GM19025 (cell line): Measurements from ENCODE around the gene SETD5.

Experiments
- ATAC-seq: cut with Tn5 transposase; IDR thresholded peaks from one replicate; pipeline ENCODE4 v1.9.1; 2021; ENCODE audit warnings: mild to moderate bottlenecking, low read depth, moderate library complexity; ENCODE audit not compliant: unreplicated experiment

Gene SETD5

GRCh38 chr3:9508781-9509180 lies 111.4 kb downstream of the SETD5 start:
- no peak for ATAC-seq

- no peak for ATAC-seq
Observed at GRCh38 chr3:9512456-9513045, 115.1 kb downstream of the SETD5 start.

- ATAC-seq = no peak
Observed at GRCh38 chr3:9514306-9514705, 116.9 kb downstream of the SETD5 start.

- ATAC-seq = no peak
Observed at GRCh38 chr3:9514956-9515355, 117.5 kb downstream of the SETD5 start.

DNA sequence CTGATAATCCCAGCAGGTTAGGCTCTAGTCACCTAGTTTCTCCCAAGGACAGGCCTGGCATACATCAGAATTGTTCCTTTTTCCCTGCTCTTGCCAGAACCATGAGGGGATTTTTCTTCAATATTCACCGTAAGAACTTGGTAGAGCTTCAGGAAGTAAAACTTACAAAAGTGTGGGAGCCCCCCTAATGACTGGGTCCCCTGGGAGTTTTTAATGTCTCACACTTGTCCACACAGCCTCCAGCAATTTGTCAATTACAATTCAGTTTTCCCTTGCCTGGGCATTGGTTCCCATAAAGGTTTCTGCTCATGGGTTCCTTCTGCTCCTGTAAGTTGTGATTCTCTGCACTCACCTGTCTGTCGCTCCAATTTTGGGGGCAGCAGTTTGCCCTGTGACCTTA lies 127.7 kb downstream of the SETD5 start:
- no peak for ATAC-seq
